CD4-positive, alpha-beta T cell treated with Interleukin-1 beta for 1 hour (primary cell): ENCODE results near the gene RGS11.
"Not testable (repeated sequence)": the region's sequence is repeated elsewhere in the genome, so short reads cannot be mapped to it uniquely, and the experiment has no call there.

Experiments used
- DNase-seq, 2 donors: peaks; one replicate each; pipeline ENCODE4 v3.0.0-alpha.2; 2020 to 2022

Gene RGS11

DNA sequence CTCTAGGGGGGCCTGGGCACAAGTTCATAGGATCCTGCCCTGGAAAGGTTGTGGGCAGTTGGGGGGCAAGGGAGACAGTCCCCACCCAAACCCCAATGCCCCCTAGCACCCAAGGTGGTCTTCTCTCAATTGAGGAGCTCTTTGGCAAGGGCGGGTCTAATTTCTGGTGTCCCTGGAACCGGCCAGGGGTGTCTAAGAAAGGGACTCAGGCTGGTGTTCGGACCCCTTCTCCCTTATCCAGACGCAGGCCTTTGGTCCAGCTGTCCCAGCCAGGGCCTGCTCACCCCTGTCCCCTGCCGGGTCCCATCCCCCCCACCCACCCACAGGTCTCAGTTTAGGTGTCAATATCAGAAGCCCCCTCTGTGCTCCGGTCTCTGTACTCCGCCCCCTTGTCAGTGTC lies 3.8 kb upstream of the RGS11 start:
- DNase-seq, result no peak

DNA sequence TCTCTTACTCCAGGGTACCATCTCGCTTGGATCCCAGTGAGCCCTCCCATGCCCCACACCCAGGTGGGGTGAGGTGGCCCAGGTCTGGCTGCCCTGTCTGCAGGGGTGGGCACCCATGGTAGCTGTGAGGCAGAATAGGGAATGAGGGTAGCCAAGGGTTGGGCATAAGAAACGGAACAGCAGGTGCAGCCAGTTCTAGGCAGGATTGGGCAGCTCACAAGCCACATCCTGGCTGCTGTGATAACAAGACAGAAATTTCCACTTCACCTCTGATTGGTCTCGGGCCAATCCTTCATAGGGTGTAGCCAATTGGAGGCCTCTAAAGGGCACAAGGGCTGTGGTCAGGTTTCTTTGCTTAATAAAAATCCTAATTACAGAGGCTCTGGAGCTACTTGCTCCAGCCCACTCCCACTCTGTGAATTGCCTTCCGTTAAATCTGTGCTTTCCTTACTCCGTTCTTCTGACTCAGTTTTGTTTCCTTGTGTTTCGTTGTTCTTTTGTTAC lies 3.2 kb upstream of the RGS11 start:
- peak; percentile 27 to 63 for DNase-seq

DNA sequence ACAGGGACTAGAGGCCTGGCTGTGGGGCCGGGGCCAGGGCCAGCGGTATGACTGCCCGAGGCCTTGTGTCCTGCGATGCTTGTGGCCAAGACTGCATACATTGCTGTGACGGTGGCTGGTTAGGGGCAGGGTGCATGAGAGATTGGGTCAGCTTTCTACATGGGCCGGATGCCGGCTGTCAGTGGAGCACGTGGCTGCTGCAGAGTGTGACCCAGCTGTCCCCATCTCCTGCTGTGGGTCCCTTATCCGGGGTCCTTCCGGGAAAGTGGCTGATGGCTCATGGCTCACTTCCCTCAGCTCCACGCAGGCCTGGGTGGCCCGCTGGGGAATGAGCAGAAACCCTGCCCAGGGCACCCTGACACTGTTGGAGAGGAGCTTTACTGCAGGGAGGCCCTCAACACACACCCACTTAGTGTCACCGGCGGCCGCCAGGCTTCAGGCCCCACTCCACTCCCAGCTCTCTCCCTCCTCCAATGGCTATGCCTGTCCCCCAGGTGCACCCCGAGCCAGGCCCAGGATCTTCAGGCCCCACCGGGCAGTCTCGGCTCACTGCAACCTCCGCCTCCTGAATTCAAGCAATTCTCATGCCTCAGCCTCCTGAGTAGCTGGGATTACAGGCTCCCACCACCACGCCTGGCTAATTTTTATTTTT lies 808 bp upstream of the RGS11 start:
- no peak for DNase-seq

DNA sequence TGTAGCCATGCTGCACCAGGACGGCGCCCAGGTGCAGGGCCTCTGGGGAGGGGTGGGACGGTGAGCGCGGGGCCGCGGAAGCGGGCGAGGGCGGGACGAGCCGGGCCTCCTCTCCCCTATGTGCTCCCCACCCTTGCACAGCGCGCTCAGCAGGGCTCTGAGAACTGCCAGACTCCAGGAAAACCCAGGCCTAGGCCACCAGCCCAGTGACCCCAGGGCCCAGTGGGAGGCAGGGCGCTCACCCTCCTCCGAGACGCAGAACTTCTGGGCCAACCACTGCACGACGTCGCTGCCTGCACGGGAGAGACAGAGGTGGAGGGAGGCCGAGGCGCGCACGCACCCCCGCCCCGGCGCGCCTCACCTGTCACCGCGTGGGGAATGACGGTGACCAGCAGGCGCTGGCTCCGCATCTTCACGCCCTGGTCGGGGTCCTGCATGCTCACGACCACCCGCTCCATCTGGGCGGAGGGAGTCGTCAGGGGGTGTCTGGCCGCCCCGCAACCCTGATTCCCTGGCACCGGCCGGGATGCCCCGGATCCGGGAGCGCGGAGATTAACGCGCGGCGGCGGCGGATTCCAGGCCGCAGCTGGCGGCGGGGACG lies 603 bp downstream of the RGS11 start:
- no peak for DNase-seq

DNA sequence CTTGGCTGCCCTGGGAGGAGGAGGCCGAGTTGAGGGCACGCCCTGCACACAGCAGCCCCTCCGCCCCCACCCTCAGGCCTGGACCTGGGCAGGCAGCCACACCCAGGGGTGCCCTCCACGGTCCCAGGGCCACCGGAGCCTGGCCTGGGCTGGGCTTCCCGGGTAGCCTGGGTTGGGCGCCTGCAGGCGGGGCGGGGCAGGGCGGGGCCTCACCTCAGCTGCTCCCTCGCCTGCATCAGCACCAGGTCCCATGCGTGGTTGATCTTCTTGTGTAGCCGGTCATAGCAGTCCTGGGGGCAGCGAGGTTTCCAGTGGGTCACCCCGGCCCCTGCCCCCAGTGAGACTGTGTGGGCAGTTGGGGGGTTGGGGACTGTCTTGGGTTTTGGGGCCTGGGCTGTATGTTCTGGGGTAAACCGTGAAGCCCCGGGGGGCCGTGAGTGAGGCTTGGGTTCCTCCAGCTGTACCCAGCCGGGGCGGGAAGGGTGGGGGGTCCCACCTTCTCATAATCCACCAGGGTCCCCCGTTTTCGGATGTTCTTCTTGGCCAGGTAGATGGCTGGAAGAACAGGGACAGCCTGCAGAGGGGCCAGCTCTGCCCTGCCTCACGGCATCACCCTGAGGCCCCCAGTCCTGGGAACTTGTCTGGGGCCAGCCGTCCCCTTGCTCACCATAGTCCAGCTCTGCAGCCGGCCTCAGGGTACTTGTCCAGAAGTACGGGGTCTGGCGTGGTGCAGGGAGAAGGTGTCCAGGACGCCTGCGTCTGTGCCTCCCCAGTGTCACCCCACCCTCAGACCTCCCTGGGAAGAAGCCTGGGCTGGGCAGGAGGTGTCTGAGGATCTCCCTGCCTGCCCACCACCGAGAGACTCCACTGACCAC lies 2.0 kb downstream of the RGS11 start:
- no peak for DNase-seq

DNA sequence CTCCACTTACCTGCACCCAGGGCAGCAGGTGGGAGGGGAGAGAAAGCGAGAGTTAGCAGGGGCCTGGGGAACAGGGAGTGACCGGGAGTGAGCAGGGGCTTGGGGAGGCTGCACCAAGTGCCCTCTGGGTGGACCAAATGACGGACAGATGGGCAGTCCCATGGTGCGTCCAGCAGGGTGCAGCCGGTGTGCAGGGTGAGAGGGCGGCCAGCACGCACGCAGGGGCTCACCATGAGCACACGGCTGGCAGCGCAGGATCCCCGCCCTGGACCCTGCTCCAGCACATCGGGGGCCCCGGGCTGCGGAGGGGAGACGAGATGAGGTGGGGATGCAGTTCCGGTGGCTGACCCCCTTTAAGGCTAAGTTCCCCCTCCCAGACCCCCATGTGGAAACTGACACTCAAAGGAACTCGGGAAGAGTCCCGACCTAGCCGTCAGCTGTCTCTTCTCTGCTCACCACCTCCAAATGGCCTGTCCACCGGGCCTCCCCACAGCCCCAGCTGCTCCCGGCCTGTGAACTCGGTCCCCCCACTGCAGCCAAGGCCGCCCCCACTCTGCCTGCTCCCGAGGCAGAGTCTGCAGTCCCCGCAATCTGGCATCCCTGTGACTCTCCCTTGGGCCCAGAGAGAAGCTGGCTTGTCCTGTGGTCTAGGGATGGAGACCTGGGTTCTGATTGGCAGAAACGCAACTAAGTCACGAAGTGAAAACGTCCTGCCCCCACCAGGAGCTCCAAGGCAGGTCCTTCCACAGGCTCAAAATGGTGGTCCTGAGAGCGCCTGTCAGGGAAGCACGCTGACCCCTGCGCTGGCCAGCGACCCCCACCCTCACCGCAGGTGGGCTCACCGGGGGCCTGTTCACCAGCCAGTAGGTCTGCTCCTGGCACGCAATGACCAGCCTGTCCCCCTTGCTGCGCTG lies 2.9 kb downstream of the RGS11 start:
- no peak for DNase-seq

DNA sequence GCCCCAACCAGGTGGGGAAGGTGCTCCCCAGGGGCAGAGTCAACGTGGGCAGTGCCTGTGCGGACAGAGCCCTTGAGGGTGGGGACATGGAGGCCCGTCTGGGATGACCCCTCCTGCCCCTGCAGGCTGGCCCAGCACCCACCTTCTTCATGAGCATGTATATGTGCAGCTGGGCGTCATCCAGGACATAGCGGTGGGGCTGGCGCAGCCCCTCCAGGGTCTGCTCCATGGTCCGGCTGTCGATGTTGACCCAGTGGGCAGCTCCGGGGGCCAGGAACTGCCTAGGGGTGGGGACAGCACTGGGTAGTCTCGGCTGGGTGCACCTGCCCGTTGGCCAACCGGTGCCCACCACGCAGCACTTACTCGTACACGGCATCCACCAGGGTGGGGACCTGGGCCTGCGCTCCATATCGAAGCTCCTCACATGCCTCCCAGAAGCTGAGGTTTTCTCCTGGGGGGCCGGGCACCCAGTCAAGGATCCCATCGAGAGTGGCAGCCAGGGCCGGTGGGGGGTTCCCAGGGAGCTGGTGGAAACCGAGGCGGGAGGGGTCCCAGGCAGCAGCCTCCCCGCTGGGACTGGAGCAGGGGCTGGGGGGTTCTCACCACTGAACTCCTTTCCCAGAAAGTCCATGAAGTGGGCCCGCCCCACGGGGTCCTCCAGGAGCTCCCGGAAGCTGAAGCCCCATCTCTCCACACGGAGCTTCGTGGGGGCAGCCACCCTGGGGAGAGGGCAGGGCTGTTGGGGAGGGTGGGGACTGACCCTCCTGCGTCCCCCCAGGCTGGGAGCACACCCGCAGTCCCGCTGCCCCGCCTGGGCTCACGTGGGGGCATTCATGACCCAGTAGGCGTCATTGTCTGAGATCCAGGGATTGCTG lies 5.1 kb downstream of the RGS11 start:
- no peak for DNase-seq

DNA sequence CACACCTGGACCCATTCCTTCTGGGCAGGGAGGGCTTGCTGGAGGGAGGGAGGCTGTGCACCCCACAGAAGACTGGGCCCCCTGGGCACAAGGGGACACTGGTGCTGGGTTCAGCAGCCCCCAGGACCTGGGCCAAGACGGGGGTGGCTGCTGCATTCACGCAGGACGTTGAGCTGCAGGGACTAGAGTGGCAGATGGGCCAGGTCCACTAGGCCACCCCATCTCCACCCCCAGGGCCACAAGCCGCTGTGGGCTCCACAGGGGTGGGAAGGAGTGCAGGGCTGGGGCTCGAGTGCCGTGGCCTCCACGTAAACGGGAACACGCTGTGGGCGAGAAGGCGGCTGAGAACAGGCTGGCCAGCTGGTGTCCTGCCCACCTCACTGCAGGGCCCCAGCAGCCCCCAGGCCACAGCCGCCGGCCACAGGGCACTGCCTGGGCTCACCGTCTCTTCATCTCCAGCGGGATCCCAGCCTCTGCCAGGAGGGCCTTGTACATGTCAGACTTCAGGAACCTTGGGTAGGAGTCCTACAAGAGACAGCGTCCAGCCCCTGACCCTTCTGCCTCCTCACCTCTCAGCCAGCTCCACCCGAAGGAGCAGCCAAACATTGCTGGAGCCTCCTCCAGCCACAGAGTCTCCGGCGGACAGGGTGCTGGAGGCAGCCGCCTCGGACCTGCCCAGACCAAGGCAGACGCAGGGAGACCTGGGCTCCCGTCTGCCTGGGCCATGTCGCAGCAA lies 6.5 kb downstream of the RGS11 start:
- no peak for DNase-seq

DNA sequence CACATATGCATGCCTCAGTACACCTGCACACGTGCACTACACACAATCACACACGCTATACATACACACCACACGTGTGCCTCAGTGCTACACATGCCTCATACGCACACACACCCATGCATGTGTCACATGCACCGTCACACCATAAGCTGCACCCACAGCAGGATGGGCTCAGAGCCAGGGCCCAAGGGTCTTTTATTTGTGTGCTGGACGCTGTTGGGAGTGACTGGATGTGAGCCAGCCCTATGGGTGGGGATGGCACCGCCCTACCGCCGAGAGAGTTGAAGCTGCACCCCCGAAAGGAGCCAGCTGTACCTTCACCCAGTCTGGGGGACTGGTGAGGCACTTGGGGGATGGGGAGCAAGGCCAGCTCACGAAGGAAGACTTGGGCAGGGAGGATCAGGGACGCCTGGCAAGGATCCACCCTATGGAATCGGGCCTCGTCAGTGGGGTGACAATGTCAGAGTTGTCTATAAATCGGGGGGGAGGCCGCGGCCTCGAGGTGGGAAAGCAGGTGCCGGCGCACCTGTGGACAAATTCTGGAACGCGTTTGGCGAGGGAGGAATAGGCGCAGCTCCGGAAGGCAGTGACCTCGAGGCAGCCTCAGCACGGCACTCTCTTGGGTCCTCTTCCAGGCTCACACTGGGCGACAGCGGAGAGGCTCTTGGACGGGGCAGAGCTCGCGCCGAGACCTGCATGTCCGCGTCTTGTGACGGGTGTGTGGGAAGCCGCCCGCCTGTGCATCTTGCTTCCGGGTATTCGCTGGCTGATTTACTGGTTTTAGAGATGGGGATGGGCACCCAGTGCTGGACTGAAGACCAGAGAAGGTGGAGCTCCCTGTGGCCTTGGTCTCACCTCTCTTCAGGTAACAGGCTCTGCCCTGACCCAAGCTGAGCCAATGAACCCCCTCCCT lies 7.3 kb downstream of the RGS11 start:
- DNase-seq, result no peak

DNA sequence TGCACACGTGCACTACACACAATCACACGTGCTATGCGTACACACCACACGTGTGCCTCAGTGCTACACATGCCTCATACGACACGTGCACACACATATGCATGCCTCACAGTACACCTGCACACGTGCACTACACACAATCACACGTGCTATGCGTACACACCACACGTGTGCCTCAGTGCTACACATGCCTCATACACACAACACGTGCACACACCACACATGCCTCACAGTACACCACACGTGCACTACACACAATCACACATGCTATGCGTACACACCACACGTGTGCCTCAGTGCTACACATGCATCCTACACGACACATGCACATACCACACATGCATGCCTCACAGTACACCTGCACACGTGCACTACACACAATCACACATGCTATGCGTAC lies 8.2 kb downstream of the RGS11 start:
- not testable (repeated sequence) for DNase-seq

DNA sequence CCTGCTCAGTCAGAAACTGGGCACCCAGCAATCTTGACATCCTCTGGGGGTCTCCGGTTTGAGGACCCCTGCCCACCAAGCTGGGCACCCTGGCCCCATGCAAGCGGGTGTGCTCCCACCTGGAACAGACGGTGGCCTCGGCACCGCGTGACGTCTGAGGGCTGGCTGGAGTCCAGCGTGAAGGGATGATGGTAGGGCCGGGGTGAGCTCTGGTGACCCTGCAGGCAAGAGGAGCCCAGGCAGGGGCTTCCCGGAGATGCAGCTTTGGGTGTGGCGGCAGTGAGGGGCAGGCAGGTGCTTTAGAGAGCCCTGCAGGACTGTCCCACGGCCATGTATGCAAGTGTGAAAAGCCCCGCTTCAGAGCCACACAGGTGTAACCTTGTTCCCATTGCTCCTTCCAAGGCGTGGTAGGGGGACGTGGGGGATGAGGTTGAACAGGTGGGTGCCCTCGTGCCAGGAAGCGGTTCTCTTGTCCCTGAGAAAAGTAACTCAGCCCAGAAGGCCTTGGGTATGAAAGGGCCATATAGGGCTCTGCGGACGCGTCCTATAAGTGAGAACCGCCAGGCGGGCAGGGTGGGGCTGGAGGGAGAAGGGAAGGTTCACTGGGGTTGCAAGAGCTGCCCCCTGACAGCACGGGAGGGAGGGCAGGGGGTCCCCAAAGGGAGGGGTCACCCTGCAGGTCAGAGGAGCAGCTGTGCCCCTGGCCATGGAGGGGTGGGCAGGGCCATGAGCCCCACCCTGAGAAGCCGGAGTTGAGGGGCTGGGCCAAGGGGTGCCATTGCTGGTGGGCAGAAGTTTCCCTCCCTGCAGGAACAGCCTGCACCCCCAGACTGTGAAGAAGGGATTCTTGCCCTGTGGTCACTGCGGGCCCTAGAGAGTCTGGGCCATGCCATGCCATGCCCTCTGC lies 9.2 kb downstream of the RGS11 start:
- no peak for DNase-seq

DNA sequence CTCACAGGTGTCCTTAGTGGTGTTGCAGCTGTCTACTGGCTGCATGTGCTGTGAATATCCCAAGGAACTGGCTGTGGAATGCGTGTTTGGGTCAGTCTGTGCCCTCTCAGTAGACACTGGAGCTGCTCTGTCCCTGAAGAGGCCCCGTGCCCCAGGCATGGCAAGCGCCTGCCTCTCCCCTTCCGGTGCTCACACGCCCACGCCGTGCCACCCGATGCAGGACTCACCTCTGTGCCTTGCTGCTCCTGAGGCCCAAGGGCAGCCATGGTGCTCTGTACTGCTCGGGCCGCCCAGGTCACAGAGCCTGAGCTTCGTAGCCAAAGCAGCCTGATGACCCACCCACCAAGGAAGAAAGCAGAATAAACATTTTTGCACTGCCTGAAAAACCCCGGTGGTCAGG lies 10.0 kb downstream of the RGS11 start:
- DNase-seq, result no peak

DNA sequence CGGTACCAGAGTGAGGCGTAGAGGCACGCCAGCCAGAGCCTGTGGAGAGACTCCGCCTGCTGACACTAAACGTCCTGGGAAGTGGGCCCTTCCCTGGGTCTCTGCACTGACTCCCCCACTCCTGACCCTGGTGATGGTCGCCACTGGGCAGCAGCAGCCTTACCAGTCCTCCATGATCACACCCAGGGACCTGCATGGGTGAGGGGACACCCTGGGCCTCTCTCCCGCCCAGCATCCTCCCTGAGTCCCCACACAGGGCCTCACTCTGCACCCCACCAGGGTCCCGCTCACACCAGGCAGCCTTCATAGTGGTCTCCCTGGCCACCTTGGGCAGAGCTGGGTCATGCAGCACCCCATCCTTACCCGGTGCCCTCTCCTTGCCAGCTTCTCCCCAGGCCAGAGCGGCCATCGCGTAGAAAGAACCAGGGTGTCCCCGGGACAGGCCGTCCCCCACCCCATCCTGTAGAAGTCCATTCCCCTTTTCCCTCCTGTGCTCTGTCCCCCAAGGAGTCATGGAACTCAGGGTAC lies 10.7 kb downstream of the RGS11 start:
- DNase-seq, result no peak

DNA sequence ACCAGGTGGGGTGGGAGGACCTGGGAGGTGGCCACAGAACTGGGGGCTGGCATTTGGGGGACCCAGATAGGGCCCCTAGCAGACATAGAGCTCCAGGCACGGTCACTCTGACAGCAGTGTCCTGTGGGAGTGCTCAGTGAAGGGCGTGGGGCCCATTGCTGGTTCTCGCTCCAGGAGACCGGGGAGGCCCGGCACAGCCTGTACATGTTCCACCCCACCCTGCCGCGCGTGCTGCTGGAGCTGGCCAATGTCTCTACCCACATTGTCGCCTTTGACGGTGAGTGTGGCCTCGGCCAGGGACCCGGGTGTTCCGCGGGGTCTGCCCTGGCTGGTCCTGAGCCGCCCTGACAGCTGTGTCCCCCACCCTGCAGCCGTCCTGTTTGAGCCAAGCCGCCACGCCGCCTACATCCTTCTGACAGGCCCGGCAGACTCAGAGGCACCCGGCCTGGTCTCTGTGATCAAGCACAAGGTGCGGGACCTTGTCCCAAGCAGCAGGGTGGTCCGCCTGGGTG lies 11.2 kb downstream of the RGS11 start:
- DNase-seq, result no peak

DNA sequence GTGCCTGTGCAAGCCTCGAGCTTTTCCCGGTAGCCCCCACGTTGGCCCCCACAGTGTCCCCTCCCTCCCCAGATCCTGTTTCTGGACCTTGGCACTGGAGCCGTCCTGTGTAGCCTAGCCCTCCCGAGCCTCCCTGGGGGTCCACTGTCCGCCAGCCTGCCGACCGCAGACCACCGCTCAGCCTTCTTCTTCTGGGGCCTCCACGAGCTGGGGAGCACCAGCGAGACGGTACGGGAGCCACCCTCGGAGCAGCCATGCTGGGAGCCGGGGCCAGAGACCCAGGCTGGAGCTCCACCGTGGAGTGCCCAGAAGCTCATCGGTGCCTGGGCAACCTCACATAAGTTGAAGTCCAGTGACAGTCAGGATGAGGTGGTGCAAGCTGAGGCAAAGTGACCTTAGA lies 11.8 kb downstream of the RGS11 start:
- no peak for DNase-seq

DNA sequence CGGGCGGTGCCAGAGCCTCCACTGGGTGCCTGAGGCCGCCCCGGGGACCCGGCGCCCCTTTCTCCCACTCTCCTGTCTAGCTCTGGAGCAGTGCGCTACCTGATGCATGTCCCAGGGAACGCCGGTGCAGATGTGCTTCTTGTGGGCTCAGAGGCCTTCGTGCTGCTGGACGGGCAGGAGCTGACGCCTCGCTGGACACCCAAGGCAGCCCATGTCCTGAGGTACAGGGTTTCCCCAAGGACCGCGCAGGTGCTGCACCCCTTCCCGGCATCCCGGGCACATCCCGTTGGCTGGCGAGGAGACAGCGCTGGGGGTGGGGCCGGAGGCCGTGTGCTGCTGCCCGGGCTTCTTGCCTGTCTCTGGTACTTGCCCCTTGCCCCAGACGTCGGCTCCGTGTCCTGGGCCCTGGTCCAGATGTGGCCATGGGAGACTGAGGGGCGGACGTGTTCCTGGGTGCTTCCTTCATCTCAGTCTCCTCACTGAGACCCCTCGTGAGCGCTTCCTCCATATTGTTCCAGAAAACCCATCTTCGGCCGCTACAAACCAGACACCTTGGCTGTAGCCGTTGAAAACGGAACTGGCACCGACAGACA lies 12.5 kb downstream of the RGS11 start:
- DNase-seq, result no peak

DNA sequence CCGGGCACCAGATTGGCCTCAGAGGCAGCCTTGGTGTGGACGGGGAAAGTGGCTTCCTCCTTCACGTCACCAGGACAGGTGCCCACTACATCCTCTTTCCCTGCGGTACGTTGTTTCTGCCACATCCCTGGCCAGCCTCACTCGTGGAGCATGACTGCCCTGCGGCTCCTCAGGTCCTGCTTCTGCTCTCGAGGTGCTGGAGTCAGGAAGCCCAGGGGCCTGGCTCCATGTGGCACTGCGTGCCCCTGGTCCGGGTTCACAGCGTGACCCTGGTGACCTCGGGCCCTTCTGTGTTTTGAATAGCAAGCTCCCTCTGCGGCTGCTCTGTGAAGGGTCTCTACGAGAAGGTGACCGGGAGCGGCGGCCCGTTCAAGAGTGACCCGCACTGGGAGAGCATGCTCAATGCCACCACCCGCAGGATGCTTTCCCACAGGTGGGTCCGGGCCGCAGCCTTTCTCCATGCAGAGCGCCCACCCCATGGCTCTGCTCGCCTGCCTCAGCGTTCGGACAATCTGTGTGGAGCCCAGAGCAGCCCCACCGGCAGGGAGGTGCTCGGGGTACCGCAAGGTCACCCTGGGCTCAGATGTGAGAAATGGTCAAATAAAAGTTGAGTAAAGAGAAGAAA lies 13.5 kb downstream of the RGS11 start:
- DNase-seq, result no peak
